Left renal pelvis (tissue), 4 donors: ENCODE measurements around the gene STS. TPM values are rescaled to one million over a fixed set of nuclear protein-coding genes. Genes with fewer than 3 reads are reported as not detected.
A peak's percentile ranks its signal among the peaks of the same experiment; 100 is the strongest.

Experiments used
- DNase-seq, 4 donors: peaks; one replicate each; pipeline ENCODE4 v3.0.0-alpha.2; 2013; ENCODE audit warnings: low read depth in 4 of 4, low spot score in 3 of 4
- polyA plus RNA-seq, 4 donors: library from polyadenylated mRNA; unstranded; fragments of 120-200 nt; gene quantifications; one replicate each; pipeline ENCODE4 v1.2.1, GENCODE V29; 2013; ENCODE audit not compliant: insufficient read length in 4 of 4

Gene STS
- 1 to 10 TPM; 4.8 to 8.7 (median 6.9) TPM for polyA plus RNA-seq

- DNase-seq, result peak in 1 of 4 donors; percentile 4
These were observed at the start of gene STS for GRCh38 chrX:7147413-7147977. TSS of gene STS (plus strand) at chrX:7147712. CDS start at chrX:7253200, 105,488 bp downstream.

- DNase-seq, result no peak
These were observed 47.5 kb upstream of the STS start for GRCh38 chrX:7100022-7100421.

GRCh38 chrX:7102119-7102518, 45.4 kb upstream of the STS start:
- DNase-seq, result no peak

- no peak for DNase-seq
These were observed 40.9 kb upstream of the STS start for GRCh38 chrX:7106649-7107048.

- DNase-seq, result no peak
These were observed 39.5 kb upstream of the STS start for GRCh38 chrX:7108030-7108429.

GRCh38 chrX:7109049-7109531, 38.4 kb upstream of the STS start:
- DNase-seq, result no peak

GRCh38 chrX:7109838-7110793, 37.4 kb upstream of the STS start:
- DNase-seq, result no peak

- DNase-seq, result no peak
These were observed 36.7 kb upstream of the STS start for GRCh38 chrX:7110821-7111276.

GRCh38 chrX:7111518-7111917, 36.0 kb upstream of the STS start:
- DNase-seq, result no peak

GRCh38 chrX:7112071-7112470, 35.4 kb upstream of the STS start:
- no peak for DNase-seq

- no peak for DNase-seq
These were observed 32.0 kb upstream of the STS start for GRCh38 chrX:7115557-7115956.

- no peak for DNase-seq
These were observed 31.4 kb upstream of the STS start for GRCh38 chrX:7116081-7116480.

GRCh38 chrX:7117587-7117986, 29.9 kb upstream of the STS start:
- DNase-seq, result no peak

- no peak for DNase-seq
These were observed 27.3 kb upstream of the STS start for GRCh38 chrX:7119950-7120877.

GRCh38 chrX:7120878-7121219, 26.7 kb upstream of the STS start:
- DNase-seq, result no peak

GRCh38 chrX:7127056-7127455, 20.5 kb upstream of the STS start:
- DNase-seq, result no peak

GRCh38 chrX:7131621-7132020, 15.9 kb upstream of the STS start:
- DNase-seq, result no peak

- DNase-seq, result no peak
These were observed 15.0 kb upstream of the STS start for GRCh38 chrX:7132335-7133049.

- DNase-seq, result no peak
These were observed 14.5 kb upstream of the STS start for GRCh38 chrX:7133050-7133440.

- DNase-seq, result no peak
These were observed 12.5 kb upstream of the STS start for GRCh38 chrX:7134981-7135380.
